RWPE2 (cell line): ENCODE measurements around the gene GREB1L.

ENCODE experiments used
- ATAC-seq: fragments of 200-7000 bp; cut with Tn5 transposase; 3 replicates; pipeline ENCODE4 v1.9.1; 2021; ENCODE audit warnings: low read depth
- DNase-seq: peaks from one replicate; pipeline ENCODE4 v3.0.0-alpha.2; 2020; ENCODE audit warnings: low spot score
- H3K27ac ChIP-seq: fragments of 450-650 bp; 2 replicates; pipeline ENCODE4 v1.5.1; 2017; ENCODE audit warnings: mild to moderate bottlenecking; ENCODE audit not compliant: poor library complexity, severe bottlenecking
- H3K27me3 ChIP-seq: fragments of 250-450 bp; sonication (Bioruptor Pico); 2 replicates; pipeline ENCODE4 v1.5.1; 2021; ENCODE audit warnings: mild to moderate bottlenecking, moderate library complexity; ENCODE audit not compliant: insufficient read depth, poor library complexity, severe bottlenecking
- H3K36me3 ChIP-seq: fragments of 250-450 bp; sonication (Bioruptor Pico); 2 replicates; pipeline ENCODE4 v1.5.1; 2020; ENCODE audit warnings: low read depth, mild to moderate bottlenecking, moderate library complexity
- H3K4me1 ChIP-seq: fragments of 250-450 bp; sonication (Bioruptor Pico); 2 replicates; pipeline ENCODE4 v1.5.1; 2021; ENCODE audit warnings: mild to moderate bottlenecking, moderate library complexity; ENCODE audit not compliant: insufficient read depth, poor library complexity, severe bottlenecking
- H3K4me3 ChIP-seq: fragments of 250-450 bp; sonication (Bioruptor Pico); 2 replicates; pipeline ENCODE4 v1.5.1; 2021; ENCODE audit warnings: mild to moderate bottlenecking, moderate library complexity; ENCODE audit not compliant: severe bottlenecking
- H3K9me3 ChIP-seq: fragments of 250-450 bp; sonication (Bioruptor Pico); 2 replicates; pipeline ENCODE4 v1.5.1; 2021; ENCODE audit warnings: mild to moderate bottlenecking, moderate library complexity; ENCODE audit not compliant: severe bottlenecking
- CTCF ChIP-seq: fragments of 450-650 bp; IDR thresholded peaks from one replicate; pipeline ENCODE4 v1.5.1; 2017; ENCODE audit warnings: mild to moderate bottlenecking, moderate library complexity; ENCODE audit not compliant: poor library complexity, severe bottlenecking

Gene GREB1L

GRCh38 chr18:21262244-21262643 lies 20.2 kb downstream of the GREB1L start:
- Histone ChIP-seq H3K27ac (no peak overlapping the region), H3K9me3 (no peaks in the 10 kb centered on the region), H3K4me3 (no peak overlapping the region), H3K27me3 (no peaks in the 10 kb centered on the region), H3K4me1 (peaks cover 4% of the 10 kb centered on the region), H3K36me3 (no peaks in the 10 kb centered on the region)
- DNase-seq (no peak), ATAC-seq (no peak)
- no peak for TF ChIP-seq CTCF

- H3K36me3 ChIP-seq = no peaks in the 10 kb centered on the region
- ATAC-seq (no peak), DNase-seq (no peak)
- H3K27ac ChIP-seq = no peak overlapping the region
- no peaks in the 10 kb centered on the region for H3K27me3 ChIP-seq
- peaks cover 4% of the 10 kb centered on the region for H3K4me1 ChIP-seq
- H3K4me3 ChIP-seq = no peak overlapping the region
- TF ChIP-seq CTCF = no peak
- no peaks in the 10 kb centered on the region for H3K9me3 ChIP-seq
These were observed 20.9 kb downstream of the GREB1L start for GRCh38 chr18:21262979-21263378.

GRCh38 chr18:21264651-21265050 lies 22.6 kb downstream of the GREB1L start:
- no peaks in the 10 kb centered on the region for H3K27me3 ChIP-seq
- H3K4me3 ChIP-seq = no peak overlapping the region
- no peak overlapping the region for H3K27ac ChIP-seq
- no peaks in the 10 kb centered on the region for H3K36me3 ChIP-seq
- H3K4me1 ChIP-seq = peaks cover 4% of the 10 kb centered on the region
- H3K9me3 ChIP-seq = no peaks in the 10 kb centered on the region
- ATAC-seq (no peak), DNase-seq (no peak)
- TF ChIP-seq CTCF = no peak

- H3K27ac ChIP-seq = no peak overlapping the region
- H3K4me1 ChIP-seq = peaks cover 4% of the 10 kb centered on the region
- H3K27me3 ChIP-seq = no peaks in the 10 kb centered on the region
- no peaks in the 10 kb centered on the region for H3K9me3 ChIP-seq
- H3K36me3 ChIP-seq = no peaks in the 10 kb centered on the region
- no peak overlapping the region for H3K4me3 ChIP-seq
- no peak for TF ChIP-seq CTCF
- ATAC-seq = no peak
- DNase-seq = no peak
These were observed 24.1 kb downstream of the GREB1L start for GRCh38 chr18:21265971-21266673.

GRCh38 chr18:21267400-21267799 lies 25.4 kb downstream of the GREB1L start:
- H3K27ac ChIP-seq = no peak overlapping the region
- no peak for ATAC-seq
- no peak for TF ChIP-seq CTCF
- no peaks in the 10 kb centered on the region for H3K27me3 ChIP-seq
- peaks cover 4% of the 10 kb centered on the region for H3K4me1 ChIP-seq
- H3K36me3 ChIP-seq = no peaks in the 10 kb centered on the region
- no peaks in the 10 kb centered on the region for H3K9me3 ChIP-seq
- H3K4me3 ChIP-seq = no peak overlapping the region
- DNase-seq = no peak
